Kidney epithelial cell (primary cell): ENCODE data around the gene IRF2BP2. TPM values are rescaled to one million over a fixed set of nuclear protein-coding genes. Genes with fewer than 3 reads are reported as not detected.

Experiments
- DNase-seq: peaks from one replicate; pipeline ENCODE4 v3.0.0-alpha.2; 2010; ENCODE audit warnings: low read depth
- H3K27me3 ChIP-seq: 2 replicates; pipeline ENCODE4 v1.6.0; 2011; ENCODE audit warnings: low read length; ENCODE audit not compliant: control insufficient read depth, insufficient read depth
- H3K36me3 ChIP-seq: 2 replicates; pipeline ENCODE4 v1.5.1; 2011; ENCODE audit warnings: low read length; ENCODE audit not compliant: control insufficient read depth, insufficient read depth
- H3K4me3 ChIP-seq: 2 replicates; pipeline ENCODE4 v1.5.1; 2011; ENCODE audit warnings: low read depth, mild to moderate bottlenecking, control low read depth, low read length
- total RNA-seq: library from RNA; depleted of rRNA; stranded (reverse); fragments of >200 nt; gene quantifications from 2 replicates; pipeline ENCODE4 v1.2.3, GENCODE V29; 2015
- TF ChIP-seq, protein P1 (sequence below): IDR thresholded peaks from 2 replicates; pipeline ENCODE4 v1.5.1; 2011; ENCODE audit warnings: mild to moderate bottlenecking, moderate library complexity, low read length, control low read depth, inconsistent platforms; ENCODE audit not compliant: insufficient read depth, poor library complexity, severe bottlenecking

Gene IRF2BP2
- total RNA-seq, 1 donor from 2014 or later: 85.5 TPM

GRCh38 chr1:234565132-234565531, 44.8 kb downstream of the IRF2BP2 start:
- DNase-seq: no peak
- no peak overlapping the region for H3K4me3 ChIP-seq
- H3K27me3 ChIP-seq: no peaks in the 10 kb centered on the region
- no peaks in the 10 kb centered on the region for H3K36me3 ChIP-seq
- TF ChIP-seq, protein P1, sequence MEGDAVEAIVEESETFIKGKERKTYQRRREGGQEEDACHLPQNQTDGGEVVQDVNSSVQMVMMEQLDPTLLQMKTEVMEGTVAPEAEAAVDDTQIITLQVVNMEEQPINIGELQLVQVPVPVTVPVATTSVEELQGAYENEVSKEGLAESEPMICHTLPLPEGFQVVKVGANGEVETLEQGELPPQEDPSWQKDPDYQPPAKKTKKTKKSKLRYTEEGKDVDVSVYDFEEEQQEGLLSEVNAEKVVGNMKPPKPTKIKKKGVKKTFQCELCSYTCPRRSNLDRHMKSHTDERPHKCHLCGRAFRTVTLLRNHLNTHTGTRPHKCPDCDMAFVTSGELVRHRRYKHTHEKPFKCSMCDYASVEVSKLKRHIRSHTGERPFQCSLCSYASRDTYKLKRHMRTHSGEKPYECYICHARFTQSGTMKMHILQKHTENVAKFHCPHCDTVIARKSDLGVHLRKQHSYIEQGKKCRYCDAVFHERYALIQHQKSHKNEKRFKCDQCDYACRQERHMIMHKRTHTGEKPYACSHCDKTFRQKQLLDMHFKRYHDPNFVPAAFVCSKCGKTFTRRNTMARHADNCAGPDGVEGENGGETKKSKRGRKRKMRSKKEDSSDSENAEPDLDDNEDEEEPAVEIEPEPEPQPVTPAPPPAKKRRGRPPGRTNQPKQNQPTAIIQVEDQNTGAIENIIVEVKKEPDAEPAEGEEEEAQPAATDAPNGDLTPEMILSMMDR: no peak

DNA sequence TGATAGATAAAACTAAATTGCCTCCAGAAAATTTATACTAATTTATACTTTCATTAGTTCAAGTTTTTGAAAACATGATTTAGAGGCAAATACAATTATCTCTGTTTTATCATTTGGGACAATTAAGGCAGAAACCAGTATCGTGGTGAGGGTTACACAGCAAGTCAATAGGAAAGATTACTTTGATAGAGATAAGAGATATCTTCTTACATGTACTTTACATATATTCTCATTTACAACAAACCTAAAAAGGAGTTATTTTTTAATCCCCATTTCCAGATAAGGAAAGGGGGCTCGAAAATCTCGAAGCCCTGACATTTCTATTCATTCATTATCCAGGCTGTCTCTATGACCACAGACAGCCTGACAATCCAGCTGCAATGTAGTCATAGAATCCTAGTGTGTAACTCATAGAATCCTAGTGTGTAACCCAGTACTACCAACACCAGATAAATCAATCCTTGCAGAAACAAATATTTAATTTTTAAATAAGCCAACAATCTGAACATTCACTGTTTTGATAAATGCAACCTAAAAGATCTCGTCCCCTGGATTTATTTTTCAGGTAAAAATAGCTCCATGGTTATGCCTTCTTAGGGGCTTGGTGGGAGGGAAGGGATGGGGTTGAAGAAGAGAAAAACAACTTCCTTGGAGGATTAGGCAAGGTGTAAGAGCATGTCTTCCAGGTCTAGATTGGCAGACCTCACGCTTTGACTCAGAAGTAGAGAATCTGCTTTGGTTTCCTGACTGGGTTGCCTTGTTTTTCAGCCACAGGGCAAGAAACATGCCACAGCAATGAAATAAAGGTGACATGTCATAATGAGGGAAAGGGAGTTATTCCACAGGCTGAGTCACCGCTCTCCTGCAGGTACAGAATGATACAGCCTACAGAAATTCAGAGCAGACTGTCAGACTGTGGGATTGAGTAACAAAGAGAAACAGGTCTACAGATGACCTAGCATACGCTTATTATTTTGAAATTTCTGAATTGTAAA, 45.6 kb downstream of the IRF2BP2 start:
- no peak overlapping the region for H3K4me3 ChIP-seq
- no peaks in the 10 kb centered on the region for H3K27me3 ChIP-seq
- no peaks in the 10 kb centered on the region for H3K36me3 ChIP-seq
- peak; percentile 99 for DNase-seq
- TF ChIP-seq, protein P1: no peak

GRCh38 chr1:234562334-234562733, 47.6 kb downstream of the IRF2BP2 start:
- TF ChIP-seq, protein P1: no peak
- DNase-seq: no peak
- Histone ChIP-seq H3K36me3 (no peaks in the 10 kb centered on the region), H3K27me3 (no peaks in the 10 kb centered on the region), H3K4me3 (no peak overlapping the region)

DNA sequence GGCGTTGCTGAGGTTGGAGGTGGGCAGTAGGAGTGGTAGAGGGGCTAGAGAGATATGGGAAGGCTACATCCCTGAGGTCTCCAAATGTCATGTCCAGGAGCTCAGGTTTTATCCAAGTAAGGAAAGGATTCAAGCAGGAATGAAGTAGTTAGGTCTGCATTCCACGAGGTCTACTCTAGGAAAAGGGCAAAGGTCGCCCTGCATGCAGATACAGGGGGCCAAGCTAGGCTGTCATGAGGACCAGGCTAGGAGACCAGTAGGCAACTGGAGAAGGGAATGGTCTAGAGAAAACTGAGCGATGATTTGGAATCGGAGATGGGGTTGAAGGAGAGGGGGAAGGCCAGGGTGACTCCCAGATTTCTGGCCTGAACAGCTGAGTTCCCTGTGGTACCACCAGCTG, 48.7 kb downstream of the IRF2BP2 start:
- Histone ChIP-seq H3K36me3 (no peaks in the 10 kb centered on the region), H3K27me3 (no peaks in the 10 kb centered on the region), H3K4me3 (no peak overlapping the region)
- no peak for DNase-seq
- TF ChIP-seq, protein P1: no peak

DNA sequence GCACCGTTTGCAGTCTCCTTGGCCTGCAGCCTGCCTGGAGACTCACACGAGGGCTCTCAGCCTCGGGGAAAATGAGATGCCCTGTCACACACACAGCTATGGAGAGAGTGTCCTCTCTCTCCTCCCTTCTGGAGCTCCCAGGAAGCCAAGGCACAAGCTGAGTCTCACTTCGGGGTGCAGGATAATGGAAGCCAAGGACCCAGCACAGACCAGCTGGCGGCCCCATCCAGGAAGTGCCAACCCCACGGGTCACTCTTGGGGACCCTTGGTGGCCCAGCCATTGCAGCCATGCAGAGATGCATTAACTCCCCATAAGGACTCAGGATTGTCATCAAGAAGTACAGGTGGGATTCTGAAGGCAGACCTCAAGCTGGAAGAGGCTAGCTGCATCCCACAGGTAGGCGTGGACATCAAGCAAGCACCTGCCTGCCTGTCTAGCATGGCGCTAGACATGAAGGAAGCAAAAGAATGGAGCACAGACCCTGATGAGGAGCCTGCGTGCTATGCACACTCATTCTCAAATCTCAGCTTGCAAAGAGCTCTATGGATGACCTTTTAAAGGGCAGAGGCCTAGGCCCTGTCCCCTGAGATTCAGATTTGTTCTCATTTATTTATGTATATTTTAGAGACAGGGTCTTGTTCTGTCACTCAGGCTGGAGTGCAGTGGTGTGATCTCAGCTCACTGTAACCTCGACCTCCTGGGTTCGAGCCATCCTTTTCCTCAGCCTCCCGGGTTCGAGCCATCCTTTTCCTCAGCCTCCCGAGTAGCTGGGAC, 49.9 kb downstream of the IRF2BP2 start:
- H3K36me3 ChIP-seq: no peaks in the 10 kb centered on the region
- no peak for DNase-seq
- H3K27me3 ChIP-seq: no peaks in the 10 kb centered on the region
- TF ChIP-seq, protein P1: no peak
- H3K4me3 ChIP-seq: no peak overlapping the region
